Activated naive CD4-positive, alpha-beta T cell treated with anti-CD3 and anti-CD28 coated beads, Interleukin-2, amount 10 ng/mL, durations not matched to agents 7 days and 5 days (primary cell): Measurements from ENCODE around the gene ANKFN1.

Source experiments
- CTCF ChIA-PET: fragments of 350-600 bp; sonication (Branson Sonifier 250); formaldehyde crosslinking; loops from one replicate; lab custom pipeline; 2021; ENCODE audit warnings: antibody characterized with exemption; lab: Charles Lee
- DNase-seq: peaks from one replicate; pipeline ENCODE4 v3.0.0-alpha.2; 2020
- H3K27ac Mint-ChIP-seq: one replicate; pipeline ENCODE4 v1.8.0; 2021; ENCODE audit warnings: mild to moderate bottlenecking, moderate library complexity, mixed read lengths
- H3K27me3 Mint-ChIP-seq: one replicate; pipeline ENCODE4 v1.8.0; 2021; ENCODE audit warnings: mild to moderate bottlenecking, mixed read lengths
- H3K36me3 Mint-ChIP-seq: one replicate; pipeline ENCODE4 v1.8.0; 2021; ENCODE audit warnings: mixed read lengths
- H3K4me1 Mint-ChIP-seq: one replicate; pipeline ENCODE4 v1.8.0; 2021; ENCODE audit warnings: mixed read lengths
- H3K4me3 Mint-ChIP-seq: one replicate; pipeline ENCODE4 v1.8.0; 2021; ENCODE audit warnings: mild to moderate bottlenecking, moderate library complexity, mixed read lengths
- H3K9me3 Mint-ChIP-seq: one replicate; pipeline ENCODE4 v1.8.0; 2021; ENCODE audit warnings: mixed read lengths

Gene ANKFN1

GRCh38 chr17:56416682-56417351 lies 263.5 kb downstream of the ANKFN1 start:
- CTCF ChIA-PET: no interaction called here
- peaks cover 3% of the 10 kb centered on the region for H3K9me3 Mint-ChIP-seq
- H3K4me1 Mint-ChIP-seq: no peaks in the 10 kb centered on the region
- H3K4me3 Mint-ChIP-seq: no peak overlapping the region
- H3K36me3 Mint-ChIP-seq: no peaks in the 10 kb centered on the region
- no peaks in the 10 kb centered on the region for H3K27me3 Mint-ChIP-seq
- no peak for DNase-seq
- no peak overlapping the region for H3K27ac Mint-ChIP-seq

DNA sequence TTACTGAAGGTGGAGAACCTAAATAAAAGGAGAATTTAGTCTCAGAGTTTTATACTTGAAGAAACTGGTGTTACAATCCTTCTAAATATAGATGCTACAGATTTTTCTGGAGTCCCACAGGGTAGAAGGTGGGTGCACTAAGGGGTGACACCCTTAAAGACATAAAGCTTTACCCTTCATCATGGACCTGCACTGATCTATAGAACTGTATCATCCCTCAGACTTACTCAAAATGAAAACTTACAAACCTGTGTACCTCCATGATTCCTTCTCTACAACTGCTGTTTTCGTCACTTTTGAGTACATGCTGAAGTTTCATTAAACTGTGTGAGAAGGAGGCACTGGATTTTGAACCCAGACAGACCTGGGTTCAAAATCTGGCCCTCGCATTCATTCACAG lies 270.7 kb downstream of the ANKFN1 start:
- no peak overlapping the region for H3K4me3 Mint-ChIP-seq
- no peaks in the 10 kb centered on the region for H3K27me3 Mint-ChIP-seq
- DNase-seq: no peak
- H3K27ac Mint-ChIP-seq: no peak overlapping the region
- no peaks in the 10 kb centered on the region for H3K36me3 Mint-ChIP-seq
- CTCF ChIA-PET: no interaction called here
- H3K4me1 Mint-ChIP-seq: peaks cover 5% of the 10 kb centered on the region
- no peaks in the 10 kb centered on the region for H3K9me3 Mint-ChIP-seq

- CTCF ChIA-PET: no interaction called here
- Mint-ChIP-seq H3K4me1 (peaks cover 5% of the 10 kb centered on the region), H3K27me3 (no peaks in the 10 kb centered on the region), H3K27ac (no peak overlapping the region), H3K36me3 (no peaks in the 10 kb centered on the region), H3K9me3 (no peaks in the 10 kb centered on the region), H3K4me3 (no peak overlapping the region)
- DNase-seq: no peak
Measured at GRCh38 chr17:56424543-56425044, 271.3 kb downstream of the ANKFN1 start.

GRCh38 chr17:56425483-56425882 lies 272.2 kb downstream of the ANKFN1 start:
- CTCF ChIA-PET: no interaction called here
- Mint-ChIP-seq H3K36me3 (no peaks in the 10 kb centered on the region), H3K27ac (no peak overlapping the region), H3K27me3 (no peaks in the 10 kb centered on the region), H3K4me1 (peaks cover 5% of the 10 kb centered on the region), H3K4me3 (no peak overlapping the region), H3K9me3 (no peaks in the 10 kb centered on the region)
- DNase-seq: no peak

DNA sequence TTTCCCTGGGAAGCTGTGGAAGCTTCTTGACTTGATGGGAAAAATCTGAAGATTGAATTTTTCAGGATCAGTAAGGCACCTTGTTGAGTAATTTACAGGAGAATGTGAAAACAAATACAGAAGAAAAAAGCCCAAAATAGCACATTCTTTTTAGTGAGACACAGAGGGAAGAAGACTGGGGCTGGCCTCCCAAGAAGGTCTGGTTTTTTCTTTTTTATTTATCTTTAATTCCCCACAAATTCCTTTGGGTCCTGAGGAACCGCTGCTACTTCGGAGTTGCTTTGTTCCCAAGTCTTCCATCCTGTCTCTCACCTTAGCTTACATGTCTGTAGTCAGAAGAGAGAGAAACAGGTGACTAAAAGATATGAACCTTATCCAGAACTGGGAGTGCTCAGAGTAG lies 273.6 kb downstream of the ANKFN1 start:
- no peak for DNase-seq
- no peaks in the 10 kb centered on the region for H3K9me3 Mint-ChIP-seq
- H3K36me3 Mint-ChIP-seq: no peaks in the 10 kb centered on the region
- no peaks in the 10 kb centered on the region for H3K27me3 Mint-ChIP-seq
- H3K4me3 Mint-ChIP-seq: no peak overlapping the region
- CTCF ChIA-PET: no interaction called here
- no peak overlapping the region for H3K27ac Mint-ChIP-seq
- H3K4me1 Mint-ChIP-seq: peaks cover 5% of the 10 kb centered on the region

GRCh38 chr17:56431736-56432135 lies 278.5 kb downstream of the ANKFN1 start:
- Mint-ChIP-seq H3K36me3 (no peaks in the 10 kb centered on the region), H3K4me3 (no peak overlapping the region), H3K4me1 (no peaks in the 10 kb centered on the region), H3K27ac (no peak overlapping the region), H3K27me3 (peaks cover 4% of the 10 kb centered on the region), H3K9me3 (no peaks in the 10 kb centered on the region)
- no peak for DNase-seq
- CTCF ChIA-PET: no interaction called here

DNA sequence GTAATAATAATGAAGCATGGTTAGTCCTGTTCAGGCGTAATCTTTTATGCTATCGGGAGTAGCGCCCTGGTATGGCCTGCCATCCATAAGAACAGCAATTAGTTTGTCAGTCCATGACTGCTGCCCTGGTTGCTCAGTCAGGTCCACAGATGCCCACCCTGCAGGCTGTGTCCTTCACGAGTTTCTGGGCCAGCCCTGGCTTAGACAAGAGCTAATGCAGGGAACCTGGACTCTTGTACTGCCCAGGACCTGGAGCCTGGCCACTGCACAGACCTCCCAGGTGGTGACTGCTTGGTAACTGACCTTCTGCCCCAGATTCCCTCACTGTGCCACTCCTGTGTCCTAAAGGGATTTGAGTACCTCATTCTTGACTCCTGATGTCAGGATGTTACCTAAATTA lies 279.2 kb downstream of the ANKFN1 start:
- H3K36me3 Mint-ChIP-seq: no peaks in the 10 kb centered on the region
- H3K27ac Mint-ChIP-seq: no peak overlapping the region
- no peaks in the 10 kb centered on the region for H3K4me1 Mint-ChIP-seq
- peaks cover 4% of the 10 kb centered on the region for H3K27me3 Mint-ChIP-seq
- H3K9me3 Mint-ChIP-seq: no peaks in the 10 kb centered on the region
- H3K4me3 Mint-ChIP-seq: no peak overlapping the region
- no peak for DNase-seq
- CTCF ChIA-PET: no interaction called here

GRCh38 chr17:56434610-56435009 lies 281.3 kb downstream of the ANKFN1 start:
- H3K36me3 Mint-ChIP-seq: no peaks in the 10 kb centered on the region
- H3K27ac Mint-ChIP-seq: no peak overlapping the region
- no peak for DNase-seq
- CTCF ChIA-PET: no interaction called here
- no peak overlapping the region for H3K4me3 Mint-ChIP-seq
- H3K9me3 Mint-ChIP-seq: no peaks in the 10 kb centered on the region
- no peaks in the 10 kb centered on the region for H3K4me1 Mint-ChIP-seq
- peaks cover 9% of the 10 kb centered on the region for H3K27me3 Mint-ChIP-seq

- no peaks in the 10 kb centered on the region for H3K9me3 Mint-ChIP-seq
- H3K4me1 Mint-ChIP-seq: no peaks in the 10 kb centered on the region
- no peak for DNase-seq
- H3K27me3 Mint-ChIP-seq: peaks cover 13% of the 10 kb centered on the region
- CTCF ChIA-PET: no interaction called here
- H3K27ac Mint-ChIP-seq: no peak overlapping the region
- no peaks in the 10 kb centered on the region for H3K36me3 Mint-ChIP-seq
- H3K4me3 Mint-ChIP-seq: no peak overlapping the region
Measured at GRCh38 chr17:56436142-56436541, 282.9 kb downstream of the ANKFN1 start.

- H3K36me3 Mint-ChIP-seq: no peaks in the 10 kb centered on the region
- H3K9me3 Mint-ChIP-seq: no peaks in the 10 kb centered on the region
- DNase-seq: no peak
- no peaks in the 10 kb centered on the region for H3K4me1 Mint-ChIP-seq
- CTCF ChIA-PET: no interaction called here
- no peak overlapping the region for H3K27ac Mint-ChIP-seq
- peaks cover 18% of the 10 kb centered on the region for H3K27me3 Mint-ChIP-seq
- H3K4me3 Mint-ChIP-seq: no peak overlapping the region
Measured at GRCh38 chr17:56440419-56440818, 287.1 kb downstream of the ANKFN1 start.

GRCh38 chr17:56441308-56441707 lies 288.0 kb downstream of the ANKFN1 start:
- Mint-ChIP-seq H3K27me3 (peaks cover 18% of the 10 kb centered on the region), H3K27ac (no peak overlapping the region), H3K36me3 (no peaks in the 10 kb centered on the region), H3K4me1 (no peaks in the 10 kb centered on the region), H3K9me3 (no peaks in the 10 kb centered on the region), H3K4me3 (no peak overlapping the region)
- CTCF ChIA-PET: no interaction called here
- DNase-seq: no peak

- no peak for DNase-seq
- no peaks in the 10 kb centered on the region for H3K4me1 Mint-ChIP-seq
- no peak overlapping the region for H3K4me3 Mint-ChIP-seq
- no peak overlapping the region for H3K27ac Mint-ChIP-seq
- no peaks in the 10 kb centered on the region for H3K36me3 Mint-ChIP-seq
- CTCF ChIA-PET: no interaction called here
- no peaks in the 10 kb centered on the region for H3K9me3 Mint-ChIP-seq
- H3K27me3 Mint-ChIP-seq: peaks cover 8% of the 10 kb centered on the region
Measured at GRCh38 chr17:56445692-56446411, 292.6 kb downstream of the ANKFN1 start.

- no peaks in the 10 kb centered on the region for H3K36me3 Mint-ChIP-seq
- H3K27ac Mint-ChIP-seq: no peak overlapping the region
- CTCF ChIA-PET: no interaction called here
- peaks cover 8% of the 10 kb centered on the region for H3K27me3 Mint-ChIP-seq
- DNase-seq: no peak
- H3K4me3 Mint-ChIP-seq: no peak overlapping the region
- no peaks in the 10 kb centered on the region for H3K4me1 Mint-ChIP-seq
- no peaks in the 10 kb centered on the region for H3K9me3 Mint-ChIP-seq
Measured at GRCh38 chr17:56447171-56447570, 293.9 kb downstream of the ANKFN1 start.

DNA sequence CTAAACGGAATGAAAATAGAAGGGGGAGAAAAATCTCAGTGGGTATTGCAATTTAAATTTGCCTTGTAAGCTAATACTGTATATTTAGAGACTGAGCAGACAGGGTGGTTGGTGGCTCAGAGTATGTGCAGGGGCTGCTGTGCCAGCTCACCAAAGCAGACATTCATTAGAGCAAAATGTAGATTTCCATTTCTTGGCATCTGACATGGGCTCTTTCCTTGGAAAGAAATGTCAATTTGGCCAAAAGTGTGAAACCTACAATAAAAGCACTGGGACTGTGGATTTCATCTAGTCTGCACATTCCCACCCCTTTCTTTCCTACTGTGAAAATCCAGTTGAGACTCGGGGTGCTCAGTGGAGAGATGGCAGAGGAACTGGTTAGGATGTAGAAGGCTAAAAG lies 295.1 kb downstream of the ANKFN1 start:
- Mint-ChIP-seq H3K4me1 (no peaks in the 10 kb centered on the region), H3K4me3 (no peak overlapping the region), H3K27ac (no peak overlapping the region), H3K27me3 (peaks cover under 1% of the 10 kb centered on the region), H3K36me3 (no peaks in the 10 kb centered on the region), H3K9me3 (no peaks in the 10 kb centered on the region)
- CTCF ChIA-PET: no interaction called here
- no peak for DNase-seq

GRCh38 chr17:56449176-56449575 lies 295.9 kb downstream of the ANKFN1 start:
- no peaks in the 10 kb centered on the region for H3K4me1 Mint-ChIP-seq
- no peaks in the 10 kb centered on the region for H3K9me3 Mint-ChIP-seq
- DNase-seq: no peak
- CTCF ChIA-PET: no interaction called here
- no peak overlapping the region for H3K4me3 Mint-ChIP-seq
- peaks cover 4% of the 10 kb centered on the region for H3K27me3 Mint-ChIP-seq
- H3K36me3 Mint-ChIP-seq: no peaks in the 10 kb centered on the region
- no peak overlapping the region for H3K27ac Mint-ChIP-seq
